IMR-90 (cell line): ENCODE measurements around the gene ALDH7A1. TPM values are rescaled to one million over a fixed set of nuclear protein-coding genes. Genes with fewer than 3 reads are reported as not detected.

Experiments
- ATAC-seq: fragments of 200-7000 bp; cut with Tn5 transposase; 2 replicates; pipeline ENCODE4 v1.9.1; 2020; ENCODE audit warnings: low read depth, mild to moderate bottlenecking, moderate library complexity
- BruUV-seq: library from RNA; stranded (reverse); fragments of 400-500 nt; replicated peaks from 2 replicates; lab custom pipeline; 2021; lab: Mats Ljungman, UMichigan
- CTCF ChIA-PET: fragments of 300-600 bp; formaldehyde crosslinking; extraction: SDS; loops from one replicate; lab custom pipeline; 2021; ENCODE audit warnings: antibody characterized with exemption; lab: Yijun Ruan, JAX
- POLR2A ChIA-PET: fragments of 300-600 bp; sonication (Branson Sonifier 250); formaldehyde crosslinking; loops from one replicate; lab custom pipeline; 2022; ENCODE audit warnings: antibody characterized with exemption; ENCODE audit not compliant: unreplicated experiment; lab: Charles Lee
- DNase-seq: peaks from one replicate; pipeline ENCODE4 v3.0.0; 2013
- H2AFZ ChIP-seq: replicated peaks from 2 replicates; pipeline ENCODE3; 2013; ENCODE audit warnings: low read length, mild to moderate bottlenecking; ENCODE audit not compliant: poor library complexity
- H2AK5ac ChIP-seq: 2 replicates; pipeline ENCODE4 v1.6.1; 2013; ENCODE audit warnings: low read depth, low read length, inconsistent platforms
- H2AK9ac ChIP-seq: replicated peaks from 2 replicates; pipeline ENCODE3; 2013; ENCODE audit warnings: mild to moderate bottlenecking, low read depth, low read length, moderate library complexity; ENCODE audit not compliant: poor library complexity
- H2BK120ac ChIP-seq: 2 replicates; pipeline ENCODE4 v1.6.1; 2013; ENCODE audit warnings: low read depth, low read length, inconsistent platforms
- H2BK15ac ChIP-seq: 3 replicates; pipeline ENCODE4 v1.6.1; 2013; ENCODE audit warnings: low read depth, low read length, inconsistent platforms
- H2BK20ac ChIP-seq: 2 replicates; pipeline ENCODE4 v1.6.1; 2013; ENCODE audit warnings: low read depth, mild to moderate bottlenecking, inconsistent platforms, low read length, moderate library complexity
- H2BK5ac ChIP-seq: 2 replicates; pipeline ENCODE4 v1.6.1; 2013; ENCODE audit warnings: mild to moderate bottlenecking, low read depth, low read length, inconsistent platforms; ENCODE audit not compliant: poor library complexity, severe bottlenecking
- H3K14ac ChIP-seq: replicated peaks from 2 replicates; pipeline ENCODE4 v1.6.1; 2013; ENCODE audit warnings: low read depth, low read length, inconsistent platforms
- H3K18ac ChIP-seq: 2 replicates; pipeline ENCODE4 v1.6.1; 2013; ENCODE audit warnings: low read depth, low read length, control low read depth
- H3K23ac ChIP-seq: 2 replicates; pipeline ENCODE4 v1.6.1; 2013; ENCODE audit warnings: low read depth, low read length, inconsistent platforms
- H3K27ac ChIP-seq: 2 replicates; pipeline ENCODE4 v1.5.1; 2013; ENCODE audit warnings: mild to moderate bottlenecking, control low read depth, low read length; ENCODE audit not compliant: insufficient read depth
- H3K27me3 ChIP-seq: 2 replicates; pipeline ENCODE4 v1.6.1; 2013; ENCODE audit warnings: low read length; ENCODE audit not compliant: control insufficient read depth, insufficient read depth
- H3K36me3 ChIP-seq: 2 replicates; pipeline ENCODE4 v1.6.1; 2013; ENCODE audit warnings: low read length, mixed read lengths; ENCODE audit not compliant: control insufficient read depth, insufficient read depth
- H3K4ac ChIP-seq: 2 replicates; pipeline ENCODE4 v1.6.1; 2013; ENCODE audit warnings: low read depth, low read length, inconsistent platforms
- H3K4me1 ChIP-seq: 2 replicates; pipeline ENCODE4 v1.6.1; 2013; ENCODE audit warnings: low read length, mixed read lengths; ENCODE audit not compliant: control insufficient read depth, insufficient read depth
- H3K4me2 ChIP-seq: 2 replicates; pipeline ENCODE4 v1.6.1; 2013; ENCODE audit warnings: low read depth, mild to moderate bottlenecking, control low read depth, low read length, moderate library complexity
- H3K4me3 ChIP-seq: 2 replicates; pipeline ENCODE4 v1.5.1; 2013; ENCODE audit warnings: low read depth, mild to moderate bottlenecking, control low read depth, low read length, moderate library complexity; ENCODE audit not compliant: insufficient read depth
- H3K56ac ChIP-seq: 2 replicates; pipeline ENCODE4 v1.6.1; 2013; ENCODE audit warnings: low read length, inconsistent platforms; ENCODE audit not compliant: insufficient read depth; ENCODE audit errors: extremely low read depth
- H3K79me1 ChIP-seq, 2 experiments: 2 replicates each; pipeline ENCODE4 v1.6.1; 2013; ENCODE audit warnings: low read length in 2 of 2, inconsistent platforms in 1 of 2, low read depth in 1 of 2
- H3K9ac ChIP-seq: 2 replicates; pipeline ENCODE4 v1.6.1; 2013; ENCODE audit warnings: low read depth, low read length, control low read depth
- H3K9me1 ChIP-seq: 2 replicates; pipeline ENCODE4 v1.6.1; 2013; ENCODE audit warnings: low read length, inconsistent platforms; ENCODE audit not compliant: insufficient read depth
- H3K9me3 ChIP-seq: 2 replicates; pipeline ENCODE4 v1.6.1; 2013; ENCODE audit warnings: low read length; ENCODE audit not compliant: control insufficient read depth, insufficient read depth
- H4K20me1 ChIP-seq: 2 replicates; pipeline ENCODE4 v1.6.1; 2013; ENCODE audit warnings: low read length, inconsistent platforms; ENCODE audit not compliant: insufficient read depth
- H4K5ac ChIP-seq: 2 replicates; pipeline ENCODE4 v1.6.1; 2013; ENCODE audit warnings: mild to moderate bottlenecking, low read depth, low read length, control low read depth
- H4K8ac ChIP-seq, 2 experiments: 2 replicates each; pipeline ENCODE4 v1.6.1; 2013; ENCODE audit warnings: low read depth in 2 of 2, low read length in 2 of 2, control low read depth in 1 of 2, inconsistent platforms in 1 of 2
- H4K91ac ChIP-seq: 2 replicates; pipeline ENCODE4 v1.6.1; 2013; ENCODE audit warnings: low read depth, low read length, inconsistent platforms; ENCODE audit not compliant: insufficient read depth
- BHLHE40 ChIP-seq: fragments of 150-350 bp; IDR thresholded peaks from 2 replicates; pipeline ENCODE4 v1.6.1; 2016; ENCODE audit warnings: mild to moderate bottlenecking, low read depth, low read length
- FOS ChIP-seq: fragments of 150-350 bp; IDR thresholded peaks from 2 replicates; pipeline ENCODE4 v1.6.1; 2016; ENCODE audit warnings: low read depth, low read length
- MAFK ChIP-seq: IDR thresholded peaks from 2 replicates; pipeline ENCODE4 v1.6.1; 2012; ENCODE audit warnings: low read depth, low read length, improper control_type of control experiment
- MAZ ChIP-seq: IDR thresholded peaks from 2 replicates; pipeline ENCODE4 v1.6.1; 2012; ENCODE audit warnings: low read depth, mild to moderate bottlenecking, low read length, improper control_type of control experiment, moderate library complexity, borderline replicate concordance
- MXI1 ChIP-seq: IDR thresholded peaks from 2 replicates; pipeline ENCODE4 v1.6.1; 2012; ENCODE audit warnings: low read depth, mild to moderate bottlenecking, low read length, moderate library complexity, borderline replicate concordance
- NFE2L2 ChIP-seq: fragments of 150-350 bp; IDR thresholded peaks from 2 replicates; pipeline ENCODE4 v1.6.1; 2016; ENCODE audit warnings: low read depth, mild to moderate bottlenecking, low read length
- RAD21 ChIP-seq: IDR thresholded peaks from 2 replicates; pipeline ENCODE4 v1.6.1; 2012; ENCODE audit warnings: low read length, improper control_type of control experiment
- RCOR1 ChIP-seq: IDR thresholded peaks from 2 replicates; pipeline ENCODE4 v1.6.1; 2012; ENCODE audit warnings: mild to moderate bottlenecking, low read length, improper control_type of control experiment; ENCODE audit not compliant: insufficient replicate concordance
- RFX5 ChIP-seq: IDR thresholded peaks from 2 replicates; pipeline ENCODE4 v1.8.0; 2012; ENCODE audit warnings: low read depth, mild to moderate bottlenecking, low read length, moderate library complexity
- SMC3 ChIP-seq: fragments of 150-350 bp; IDR thresholded peaks from 2 replicates; pipeline ENCODE4 v1.6.1; 2016; ENCODE audit warnings: low read depth, mild to moderate bottlenecking, antibody characterized with exemption, low read length, moderate library complexity
- WGBS, 2 experiments: methylation state at CpG; one replicate each; pipeline versions ENCODE4 v1.1.5 to v1.1.7; 2013; ENCODE audit warnings: missing lambda C conversion rate in 2 of 2; ENCODE audit not compliant: insufficient read length in 1 of 2; ENCODE audit errors: extremely low coverage in 2 of 2; 5-methylcytosine and 5-hydroxymethylcytosine counted together
- dilution Hi-C: fragments of 300-500 bp; cut with HindIII; formaldehyde crosslinking; loops from one replicate; pipeline ENCODE4 v1.14.3; 2018; ENCODE audit warnings: low sequenced_read_pairs; ENCODE audit not compliant: unreplicated experiment
- in situ Hi-C: fragments of 300-500 bp; cut with MboI; formaldehyde crosslinking; loops from 3 replicates; pipeline ENCODE4 v1.14.3; 2019; ENCODE audit warnings: low sequenced_read_pairs, inconsistent platforms, mixed read lengths
- intact Hi-C: fragments of 100-400 bp; cut with micrococcal nuclease; formaldehyde crosslinking; loops from 2 replicates; pipeline ENCODE4 v1.10.0; 2022
- polyA plus RNA-seq, 3 experiments: library from polyadenylated mRNA; depleted of rRNA; stranded (reverse); fragments of >200 nt; gene quantifications; 2 replicates each; pipeline ENCODE4 v1.2.3, GENCODE V29; 2012; ENCODE audit warnings: low replicate concordance in 1 of 3
- total RNA-seq: library from RNA; depleted of rRNA; stranded (reverse); fragments of >200 nt; gene quantifications from 2 replicates; pipeline ENCODE4 v1.2.3, GENCODE V29; 2012
- TF ChIP-seq, protein P1 (sequence below): fragments of 150-350 bp; IDR thresholded peaks from 2 replicates; pipeline ENCODE4 v1.6.1; 2016; ENCODE audit warnings: low read depth, mild to moderate bottlenecking, low read length, moderate library complexity, borderline replicate concordance
- TF ChIP-seq, protein P2 (sequence below): fragments of 150-350 bp; IDR thresholded peaks from 2 replicates; pipeline ENCODE4 v1.6.1; 2017; ENCODE audit warnings: mild to moderate bottlenecking, antibody characterized with exemption, low read length, low read depth

ALDH7A1 gene
- total and polyA plus RNA-seq, 2 of the 4 experiments (the other 2 are of a cell fraction), result 40.9 to 62.2 TPM

- no peak overlapping the region for H2AFZ ChIP-seq
- H4K5ac ChIP-seq, result no peak overlapping the region
- no peaks in the 10 kb centered on the region for H3K36me3 ChIP-seq
- POLR2A ChIA-PET, result no interaction called here
- no peaks in the 10 kb centered on the region for H3K27me3 ChIP-seq
- ATAC-seq (no peak), DNase-seq (no peak)
- no peaks in the 10 kb centered on the region for H3K9me3 ChIP-seq
- H3K27ac ChIP-seq, result no peak overlapping the region
- no peak overlapping the region for H3K9ac ChIP-seq
- H3K23ac ChIP-seq, result no peak overlapping the region
- WGBS, 2 experiments, result no CpG with 5 or more reads among the region's 4 CpGs
- no peak overlapping the region for H3K56ac ChIP-seq
- H2BK120ac ChIP-seq, result no peak overlapping the region
- no peak overlapping the region for H2AK9ac ChIP-seq
- in situ Hi-C loops, result no loop called here
- dilution Hi-C loops, result no loop called here
- no peak overlapping the region for H3K18ac ChIP-seq
- no peak overlapping the region for H2AK5ac ChIP-seq
- no peak overlapping the region for H4K91ac ChIP-seq
- H3K4me2 ChIP-seq, result no peak overlapping the region
- TF ChIP-seq, protein P1, sequence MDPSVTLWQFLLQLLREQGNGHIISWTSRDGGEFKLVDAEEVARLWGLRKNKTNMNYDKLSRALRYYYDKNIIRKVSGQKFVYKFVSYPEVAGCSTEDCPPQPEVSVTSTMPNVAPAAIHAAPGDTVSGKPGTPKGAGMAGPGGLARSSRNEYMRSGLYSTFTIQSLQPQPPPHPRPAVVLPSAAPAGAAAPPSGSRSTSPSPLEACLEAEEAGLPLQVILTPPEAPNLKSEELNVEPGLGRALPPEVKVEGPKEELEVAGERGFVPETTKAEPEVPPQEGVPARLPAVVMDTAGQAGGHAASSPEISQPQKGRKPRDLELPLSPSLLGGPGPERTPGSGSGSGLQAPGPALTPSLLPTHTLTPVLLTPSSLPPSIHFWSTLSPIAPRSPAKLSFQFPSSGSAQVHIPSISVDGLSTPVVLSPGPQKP, result no peak
- TF ChIP-seq, protein P2, sequence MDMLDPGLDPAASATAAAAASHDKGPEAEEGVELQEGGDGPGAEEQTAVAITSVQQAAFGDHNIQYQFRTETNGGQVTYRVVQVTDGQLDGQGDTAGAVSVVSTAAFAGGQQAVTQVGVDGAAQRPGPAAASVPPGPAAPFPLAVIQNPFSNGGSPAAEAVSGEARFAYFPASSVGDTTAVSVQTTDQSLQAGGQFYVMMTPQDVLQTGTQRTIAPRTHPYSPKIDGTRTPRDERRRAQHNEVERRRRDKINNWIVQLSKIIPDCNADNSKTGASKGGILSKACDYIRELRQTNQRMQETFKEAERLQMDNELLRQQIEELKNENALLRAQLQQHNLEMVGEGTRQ, result no peak
- no peak for TF ChIP-seq RCOR1
- no peak for TF ChIP-seq MXI1
- no peak for TF ChIP-seq NFE2L2
- no peak for TF ChIP-seq BHLHE40
- no peak for TF ChIP-seq SMC3
- TF ChIP-seq MAFK, result no peak
- no peak for TF ChIP-seq RFX5
- no peak for TF ChIP-seq FOS
- TF ChIP-seq RAD21, result no peak
- TF ChIP-seq MAZ, result no peak
- H2BK20ac ChIP-seq, result no peak overlapping the region
- H3K14ac ChIP-seq, result no peak overlapping the region
- intact Hi-C loops, result no loop called here
- no peak overlapping the region for H3K4ac ChIP-seq
- no peak overlapping the region for H3K4me3 ChIP-seq
- no peak overlapping the region for H2BK5ac ChIP-seq
- H3K79me1 ChIP-seq, result no peaks in the 10 kb centered on the region
- H4K20me1 ChIP-seq, result no peaks in the 10 kb centered on the region
- H2BK15ac ChIP-seq, result no peak overlapping the region
- H4K8ac ChIP-seq, result no peak overlapping the region
- no peaks in the 10 kb centered on the region for H3K9me1 ChIP-seq
- no peaks in the 10 kb centered on the region for H3K4me1 ChIP-seq
- CTCF ChIA-PET, result interaction anchor here (1.0 kb wide), 1 partner anchor 16 kb away, joined by 3 read pairs; no protein-coding TSS in a partner anchor
- BruUV-seq, result no TSS peak
Measured at GRCh38 chr5:126633552-126633951, 38.5 kb upstream of the ALDH7A1 start.
